Neural progenitor cell (in vitro differentiated cells): ENCODE data around the gene AFF1.

Experiments
- CTCF ChIP-seq: fragments of 200-600 bp; sonication (generic); IDR thresholded peaks from 2 replicates; pipeline ENCODE4 v1.5.1; 2017; ENCODE audit warnings: antibody characterized with exemption, mild to moderate bottlenecking
- EZH2phosphoT487 ChIP-seq: fragments of 200-600 bp; sonication (generic); IDR thresholded peaks from 2 replicates; pipeline ENCODE4 v1.6.1; 2017; ENCODE audit warnings: antibody characterized with exemption

GRCh38 chr4:87069037-87069742 lies 134.4 kb downstream of the AFF1 start:
- TF ChIP-seq CTCF = no peak
- TF ChIP-seq EZH2phosphoT487 = no peak
